Mesenchymal stem cell (in vitro differentiated cells and primary cell): ENCODE measurements around the gene MDFIC.
A peak's percentile ranks its signal among the peaks of the same experiment; 100 is the strongest.

Source experiments
- DNase-seq: peaks from one replicate; pipeline ENCODE4 v3.0.0-alpha.2; 2013
- H2AFZ ChIP-seq: one replicate; pipeline ENCODE4 v1.6.1; 2013; ENCODE audit warnings: low read depth, mild to moderate bottlenecking, control low read depth, inconsistent platforms, low read length, moderate library complexity
- H2AK5ac ChIP-seq: 2 replicates; pipeline ENCODE4 v1.6.1; 2013; ENCODE audit warnings: low read length, moderate library complexity, mild to moderate bottlenecking, inconsistent platforms; ENCODE audit not compliant: severe bottlenecking
- H2BK120ac ChIP-seq: one replicate; pipeline ENCODE4 v1.6.1; 2013; ENCODE audit warnings: low read depth, mild to moderate bottlenecking, inconsistent platforms, low read length, moderate library complexity
- H2BK12ac ChIP-seq, 2 experiments: one replicate each; pipeline ENCODE4 v1.6.1; 2013; ENCODE audit warnings: inconsistent platforms in 2 of 2, low read length in 2 of 2, mild to moderate bottlenecking in 2 of 2, moderate library complexity in 2 of 2, control low read depth in 1 of 2
- H2BK15ac ChIP-seq: one replicate; pipeline ENCODE4 v1.6.1; 2013; ENCODE audit warnings: mild to moderate bottlenecking, low read depth, inconsistent platforms; ENCODE audit not compliant: poor library complexity, severe bottlenecking
- H2BK5ac ChIP-seq: 2 replicates; pipeline ENCODE4 v1.6.1; 2013; ENCODE audit warnings: low read depth, mild to moderate bottlenecking, low read length, control low read depth, inconsistent platforms; ENCODE audit not compliant: poor library complexity, severe bottlenecking
- H3K14ac ChIP-seq, 2 experiments: one replicate each; pipeline ENCODE4 v1.6.1; 2013; ENCODE audit warnings: inconsistent platforms in 2 of 2, low read length in 2 of 2, control low read depth in 1 of 2, mild to moderate bottlenecking in 1 of 2, moderate library complexity in 1 of 2
- H3K18ac ChIP-seq, 2 experiments: one replicate each; pipeline ENCODE4 v1.6.1; 2013; ENCODE audit warnings: inconsistent platforms in 2 of 2, low read length in 2 of 2, control low read depth in 1 of 2, low read depth in 1 of 2, mild to moderate bottlenecking in 1 of 2
- H3K23ac ChIP-seq, 2 experiments: one replicate each; pipeline ENCODE4 v1.6.1; 2013; ENCODE audit warnings: inconsistent platforms in 2 of 2, low read length in 2 of 2, mild to moderate bottlenecking in 2 of 2, moderate library complexity in 2 of 2, control low read depth in 1 of 2
- H3K27ac ChIP-seq: 2 replicates; pipeline ENCODE4 v1.5.1; 2013; ENCODE audit warnings: mild to moderate bottlenecking, moderate library complexity, low read length, control low read depth, inconsistent platforms; ENCODE audit not compliant: poor library complexity, severe bottlenecking
- H3K27me3 ChIP-seq, 2 experiments: 2 replicates each; pipeline versions ENCODE4 v1.6.1 to v1.7.0; 2013; ENCODE audit warnings: low read length in 2 of 2, mild to moderate bottlenecking in 2 of 2, moderate library complexity in 2 of 2, control low read depth in 1 of 2, inconsistent platforms in 1 of 2; ENCODE audit not compliant: control insufficient read depth in 1 of 2, insufficient read depth in 1 of 2
- H3K36me3 ChIP-seq, 2 experiments: 2 replicates each; pipeline versions ENCODE4 v1.6.1 to v1.7.0; 2013; ENCODE audit warnings: low read length in 2 of 2, control low read depth in 1 of 2, inconsistent platforms in 1 of 2, low read depth in 1 of 2, mild to moderate bottlenecking in 1 of 2; ENCODE audit not compliant: insufficient read depth in 2 of 2, control insufficient read depth in 1 of 2
- H3K4ac ChIP-seq, 2 experiments: one replicate each; pipeline ENCODE4 v1.6.1; 2013; ENCODE audit warnings: inconsistent platforms in 2 of 2, low read length in 2 of 2, mild to moderate bottlenecking in 2 of 2, moderate library complexity in 2 of 2, control low read depth in 1 of 2, low read depth in 1 of 2
- H3K4me1 ChIP-seq: 2 replicates; pipeline ENCODE4 v1.6.1; 2013; ENCODE audit warnings: low read depth, low read length, control low read depth; ENCODE audit not compliant: control insufficient read depth, insufficient read depth
- H3K4me2 ChIP-seq: 2 replicates; pipeline ENCODE4 v1.6.1; 2013; ENCODE audit warnings: low read length, mild to moderate bottlenecking, inconsistent platforms; ENCODE audit not compliant: poor library complexity, severe bottlenecking
- H3K4me3 ChIP-seq, 2 experiments: 2 replicates each; pipeline versions ENCODE4 v1.5.1 to v1.7.0; 2013; ENCODE audit warnings: low read length in 2 of 2, mild to moderate bottlenecking in 2 of 2, control low read depth in 1 of 2, low read depth in 1 of 2; ENCODE audit not compliant: insufficient read depth in 1 of 2
- H3K79me1 ChIP-seq: replicated peaks from 2 replicates; pipeline ENCODE4 v1.6.1; 2013; ENCODE audit warnings: mild to moderate bottlenecking, control low read depth, low read length, inconsistent platforms; ENCODE audit not compliant: poor library complexity, severe bottlenecking
- H3K9ac ChIP-seq: 2 replicates; pipeline ENCODE4 v1.7.0; 2013; ENCODE audit warnings: mild to moderate bottlenecking, low read length, moderate library complexity
- H3K9me3 ChIP-seq: 2 replicates; pipeline ENCODE4 v1.7.0; 2013; ENCODE audit warnings: mild to moderate bottlenecking, low read length; ENCODE audit not compliant: control insufficient read depth
- H4K8ac ChIP-seq: one replicate; pipeline ENCODE4 v1.6.1; 2013; ENCODE audit warnings: inconsistent platforms, mild to moderate bottlenecking, low read length, moderate library complexity
- H4K91ac ChIP-seq: one replicate; pipeline ENCODE4 v1.6.1; 2013; ENCODE audit warnings: mild to moderate bottlenecking, low read length, inconsistent platforms
- WGBS: methylation state at CpG from one replicate; pipeline ENCODE4 v1.1.7; 2013; ENCODE audit warnings: mixed read lengths; 5-methylcytosine and 5-hydroxymethylcytosine counted together

MDFIC gene

GRCh38 chr7:114933658-114934057 lies 11.8 kb downstream of the MDFIC start:
- Histone ChIP-seq H3K4me3 (no peak overlapping the region), H2BK120ac (no peak overlapping the region), H4K91ac (no peak overlapping the region), H2BK15ac (no peak overlapping the region), H3K14ac (no peak overlapping the region), H3K4ac (no peak overlapping the region), H3K18ac (no peak overlapping the region), H3K27me3 (no peaks in the 10 kb centered on the region), H3K4me1 (peaks cover 2% of the 10 kb centered on the region), H2AK5ac (no peak overlapping the region), H3K9me3 (no peaks in the 10 kb centered on the region), H2BK12ac (no peak overlapping the region), H4K8ac (no peak overlapping the region), H2BK5ac (no peak overlapping the region), H2AFZ (no peak overlapping the region), H3K27ac (no peak overlapping the region), H3K23ac (no peak overlapping the region), H3K9ac (no peak overlapping the region), H3K4me2 (no peak overlapping the region), H3K79me1 (peaks cover 15% of the 10 kb centered on the region), H3K36me3 (peaks cover 0 to 3% of the 10 kb centered on the region in 2 experiments)
- DNase-seq, result no peak
- WGBS, result 95% methylated on average over 5 of the region's 5 CpGs

DNA sequence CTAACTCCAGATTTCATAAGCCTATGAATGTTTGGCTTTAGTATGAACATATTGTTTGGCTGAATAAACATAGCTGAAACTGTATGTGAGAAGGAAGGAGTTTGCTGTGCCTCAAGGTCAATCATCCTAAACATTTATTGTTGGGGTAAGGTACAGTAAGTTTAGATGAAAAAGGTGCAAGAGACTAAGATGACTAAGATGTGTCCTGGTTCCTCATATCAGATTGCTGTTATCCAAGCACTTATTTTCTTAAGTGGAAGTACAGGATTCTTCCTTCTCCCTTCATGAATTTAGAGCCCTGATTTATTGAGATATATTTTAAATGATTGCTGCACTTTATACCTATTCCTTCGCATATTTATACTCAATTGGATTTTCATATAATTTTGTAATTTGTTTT lies 12.2 kb downstream of the MDFIC start:
- no peak overlapping the region for H2AFZ ChIP-seq
- H4K8ac ChIP-seq, result no peak overlapping the region
- H3K4ac ChIP-seq, result no peak overlapping the region
- no peak overlapping the region for H2BK12ac ChIP-seq
- H3K9ac ChIP-seq, result no peak overlapping the region
- H3K36me3 ChIP-seq, result peaks cover 0 to 3% of the 10 kb centered on the region in 2 experiments
- no peak overlapping the region for H2BK120ac ChIP-seq
- no peak overlapping the region for H3K23ac ChIP-seq
- no peak overlapping the region for H3K4me3 ChIP-seq
- no peak for DNase-seq
- no peak overlapping the region for H4K91ac ChIP-seq
- H3K18ac ChIP-seq, result no peak overlapping the region
- H3K4me2 ChIP-seq, result no peak overlapping the region
- peaks cover 2% of the 10 kb centered on the region for H3K4me1 ChIP-seq
- H3K9me3 ChIP-seq, result no peaks in the 10 kb centered on the region
- H2BK15ac ChIP-seq, result no peak overlapping the region
- no peak overlapping the region for H2AK5ac ChIP-seq
- no peak overlapping the region for H3K27ac ChIP-seq
- H3K27me3 ChIP-seq, result no peaks in the 10 kb centered on the region
- no CpG with 5 or more reads among the region's 1 CpG for WGBS
- no peak overlapping the region for H2BK5ac ChIP-seq
- H3K79me1 ChIP-seq, result peaks cover 15% of the 10 kb centered on the region
- H3K14ac ChIP-seq, result no peak overlapping the region

GRCh38 chr7:114934713-114935112 lies 12.8 kb downstream of the MDFIC start:
- H3K79me1 ChIP-seq, result peaks cover 12% of the 10 kb centered on the region
- H3K27ac ChIP-seq, result no peak overlapping the region
- no peak overlapping the region for H3K4me3 ChIP-seq
- no peak overlapping the region for H3K4me2 ChIP-seq
- H3K9ac ChIP-seq, result peak overlapping the region; percentile 37
- peaks cover 0 to 3% of the 10 kb centered on the region in 2 experiments for H3K36me3 ChIP-seq
- H4K91ac ChIP-seq, result no peak overlapping the region
- H2AK5ac ChIP-seq, result no peak overlapping the region
- peaks cover 2% of the 10 kb centered on the region for H3K4me1 ChIP-seq
- H3K14ac ChIP-seq, result no peak overlapping the region
- no peak for DNase-seq
- H2BK15ac ChIP-seq, result no peak overlapping the region
- no peaks in the 10 kb centered on the region for H3K27me3 ChIP-seq
- H3K23ac ChIP-seq, result no peak overlapping the region
- no peak overlapping the region for H2AFZ ChIP-seq
- no peaks in the 10 kb centered on the region for H3K9me3 ChIP-seq
- H2BK5ac ChIP-seq, result no peak overlapping the region
- no peak overlapping the region for H4K8ac ChIP-seq
- no peak overlapping the region for H3K18ac ChIP-seq
- H2BK12ac ChIP-seq, result no peak overlapping the region
- H3K4ac ChIP-seq, result no peak overlapping the region
- H2BK120ac ChIP-seq, result no peak overlapping the region

GRCh38 chr7:114936471-114936870 lies 14.6 kb downstream of the MDFIC start:
- no peak overlapping the region for H3K9ac ChIP-seq
- H3K4ac ChIP-seq, result no peak overlapping the region
- no peak overlapping the region for H3K4me2 ChIP-seq
- no peak overlapping the region for H3K4me3 ChIP-seq
- no peak overlapping the region for H3K14ac ChIP-seq
- no peaks in the 10 kb centered on the region for H3K27me3 ChIP-seq
- no peak for DNase-seq
- H3K27ac ChIP-seq, result no peak overlapping the region
- no peak overlapping the region for H2BK120ac ChIP-seq
- H3K9me3 ChIP-seq, result no peaks in the 10 kb centered on the region
- H2BK12ac ChIP-seq, result no peak overlapping the region
- H3K18ac ChIP-seq, result no peak overlapping the region
- 100% methylated on average over 2 of the region's 2 CpGs for WGBS
- no peak overlapping the region for H2BK5ac ChIP-seq
- H2AK5ac ChIP-seq, result no peak overlapping the region
- no peak overlapping the region for H4K91ac ChIP-seq
- H3K36me3 ChIP-seq, result peaks cover 0 to 7% of the 10 kb centered on the region in 2 experiments
- H2AFZ ChIP-seq, result no peak overlapping the region
- H3K79me1 ChIP-seq, result peaks cover 16% of the 10 kb centered on the region
- H3K23ac ChIP-seq, result no peak overlapping the region
- H3K4me1 ChIP-seq, result no peaks in the 10 kb centered on the region
- H2BK15ac ChIP-seq, result no peak overlapping the region
- H4K8ac ChIP-seq, result no peak overlapping the region
